Caco-2 (cell line): ENCODE data around the gene TENM3. TPM values are rescaled to one million over a fixed set of nuclear protein-coding genes. Genes with fewer than 3 reads are reported as not detected.

ENCODE experiments used
- BruUV-seq: library from RNA; stranded (reverse); fragments of 400-500 nt; replicated peaks from 2 replicates; lab custom pipeline; 2021; lab: Mats Ljungman, UMichigan
- CTCF ChIA-PET: fragments of 300-600 bp; sonication (Branson Sonifier 250); formaldehyde crosslinking; loops from one replicate; lab custom pipeline; 2022; ENCODE audit warnings: antibody characterized with exemption; lab: Charles Lee
- POLR2A ChIA-PET: fragments of 300-600 bp; sonication (Branson Sonifier 250); formaldehyde crosslinking; loops from one replicate; lab custom pipeline; 2022; ENCODE audit warnings: antibody characterized with exemption; lab: Charles Lee
- DNase-seq, 2 experiments: peaks; one replicate each; pipeline versions ENCODE4 v3.0.0 to v3.0.0-alpha.2; 2020 to 2022
- H3K27me3 ChIP-seq: replicated peaks from 2 replicates; pipeline ENCODE4 v1.6.0; 2011; ENCODE audit warnings: low read length; ENCODE audit not compliant: control insufficient read depth, insufficient read depth
- H3K36me3 ChIP-seq: 2 replicates; pipeline ENCODE4 v1.5.1; 2011; ENCODE audit warnings: low read length; ENCODE audit not compliant: control insufficient read depth, insufficient read depth
- H3K4me1 ChIP-seq: fragments of 250-450 bp; sonication (Bioruptor Pico); 2 replicates; pipeline ENCODE4 v1.5.1; 2020; ENCODE audit warnings: mild to moderate bottlenecking
- H3K4me3 ChIP-seq: 2 replicates; pipeline ENCODE4 v1.5.1; 2011; ENCODE audit warnings: low read depth, mild to moderate bottlenecking, control low read depth, low read length
- H3K9me3 ChIP-seq: fragments of 250-450 bp; sonication (Bioruptor Pico); 2 replicates; pipeline ENCODE4 v1.5.1; 2020; ENCODE audit warnings: mild to moderate bottlenecking, moderate library complexity
- H3K27ac Mint-ChIP-seq: one replicate; pipeline ENCODE4 v1.8.0; 2022; ENCODE audit warnings: mixed read lengths; ENCODE audit not compliant: unreplicated experiment
- H3K27me3 Mint-ChIP-seq: one replicate; pipeline ENCODE4 v1.8.0; 2022; ENCODE audit warnings: mixed read lengths; ENCODE audit not compliant: insufficient read depth, unreplicated experiment
- H3K36me3 Mint-ChIP-seq: one replicate; pipeline ENCODE4 v1.8.0; 2022; ENCODE audit warnings: mild to moderate bottlenecking, mixed read lengths; ENCODE audit not compliant: insufficient read depth, unreplicated experiment
- H3K4me1 Mint-ChIP-seq: one replicate; pipeline ENCODE4 v1.8.0; 2022; ENCODE audit warnings: low read depth, mixed read lengths; ENCODE audit not compliant: unreplicated experiment
- H3K4me3 Mint-ChIP-seq: one replicate; pipeline ENCODE4 v1.8.0; 2022; ENCODE audit warnings: mild to moderate bottlenecking, moderate library complexity, mixed read lengths; ENCODE audit not compliant: unreplicated experiment
- H3K9me3 Mint-ChIP-seq: one replicate; pipeline ENCODE4 v1.8.0; 2022; ENCODE audit warnings: mixed read lengths; ENCODE audit not compliant: unreplicated experiment
- intact Hi-C: fragments of 100-400 bp; cut with micrococcal nuclease; formaldehyde crosslinking; loops from one replicate; pipeline ENCODE4 v1.10.0; 2022; ENCODE audit not compliant: unreplicated experiment
- total RNA-seq: library from RNA; stranded (reverse); gene quantifications from 2 replicates; pipeline ENCODE4 v1.2.3, GENCODE V29; 2022
- TF ChIP-seq, protein P1 (sequence below), 2 experiments: fragments of 200-600 bp in 1 of 2; IDR thresholded peaks; 1 replicate in 1 of 2; 2 replicates in 1 of 2; pipeline versions ENCODE4 v1.5.1 to v1.8.0; 2011 to 2022; ENCODE audit warnings: antibody characterized with exemption in 1 of 2, control low read depth in 1 of 2, inconsistent platforms in 1 of 2, low read depth in 1 of 2, low read length in 1 of 2, mild to moderate bottlenecking in 1 of 2, moderate library complexity in 1 of 2; ENCODE audit not compliant: insufficient read depth in 1 of 2, severe bottlenecking in 1 of 2, unreplicated experiment in 1 of 2

The TENM3 gene
- total RNA-seq, 1 experiment from 2014 or later = 94.7 TPM

DNA sequence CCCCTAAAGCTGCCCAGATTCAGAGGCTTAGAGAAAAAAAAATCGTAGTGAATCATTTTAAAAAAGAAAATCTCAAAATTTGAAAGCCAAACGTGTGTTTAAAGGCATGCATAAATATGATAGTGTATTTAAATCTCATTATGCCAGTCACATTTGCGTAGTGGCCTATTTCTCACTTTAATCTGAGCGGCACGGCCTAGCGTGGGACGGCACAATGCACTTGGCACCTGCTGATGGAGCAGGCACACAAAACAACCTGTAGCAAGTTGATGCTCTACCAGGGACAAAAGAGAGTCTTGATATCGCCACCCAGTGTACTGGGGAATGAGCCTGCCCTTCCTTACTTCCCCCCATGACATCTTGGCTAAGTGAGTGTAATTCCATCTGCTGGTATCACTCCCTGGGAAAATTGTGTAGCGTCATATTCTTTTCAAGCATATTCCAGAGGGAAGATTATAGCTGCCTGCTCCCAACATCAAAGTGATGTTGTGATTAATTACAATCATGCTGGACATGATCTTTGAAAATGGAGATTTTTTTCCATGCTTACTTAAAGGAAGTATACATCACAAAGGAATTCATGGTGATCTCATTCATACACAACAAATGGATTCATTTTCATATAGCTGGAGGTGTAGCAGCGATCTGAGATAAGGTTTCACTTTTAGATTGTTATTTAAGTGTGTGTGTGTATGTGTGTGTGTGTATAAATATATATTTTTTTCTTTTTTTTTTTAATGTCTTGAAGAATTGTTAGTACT is 535.2 kb downstream of the TENM3 start:
- no peak overlapping the region for H3K4me3 Mint-ChIP-seq
- Histone ChIP-seq H3K4me1 (no peaks in the 10 kb centered on the region), H3K9me3 (no peaks in the 10 kb centered on the region), H3K36me3 (peaks cover 1% of the 10 kb centered on the region; the same call in 1 of the 2 replicates), H3K27me3 (no peaks in the 10 kb centered on the region), H3K4me3 (no peak overlapping the region)
- H3K36me3 Mint-ChIP-seq = peaks cover 30% of the 10 kb centered on the region
- intact Hi-C loops = no loop called here
- ChIA-PET CTCF (no interaction called here), POLR2A (no interaction called here)
- BruUV-seq = no TSS peak
- no peaks in the 10 kb centered on the region for H3K9me3 Mint-ChIP-seq
- TF ChIP-seq, protein P1, sequence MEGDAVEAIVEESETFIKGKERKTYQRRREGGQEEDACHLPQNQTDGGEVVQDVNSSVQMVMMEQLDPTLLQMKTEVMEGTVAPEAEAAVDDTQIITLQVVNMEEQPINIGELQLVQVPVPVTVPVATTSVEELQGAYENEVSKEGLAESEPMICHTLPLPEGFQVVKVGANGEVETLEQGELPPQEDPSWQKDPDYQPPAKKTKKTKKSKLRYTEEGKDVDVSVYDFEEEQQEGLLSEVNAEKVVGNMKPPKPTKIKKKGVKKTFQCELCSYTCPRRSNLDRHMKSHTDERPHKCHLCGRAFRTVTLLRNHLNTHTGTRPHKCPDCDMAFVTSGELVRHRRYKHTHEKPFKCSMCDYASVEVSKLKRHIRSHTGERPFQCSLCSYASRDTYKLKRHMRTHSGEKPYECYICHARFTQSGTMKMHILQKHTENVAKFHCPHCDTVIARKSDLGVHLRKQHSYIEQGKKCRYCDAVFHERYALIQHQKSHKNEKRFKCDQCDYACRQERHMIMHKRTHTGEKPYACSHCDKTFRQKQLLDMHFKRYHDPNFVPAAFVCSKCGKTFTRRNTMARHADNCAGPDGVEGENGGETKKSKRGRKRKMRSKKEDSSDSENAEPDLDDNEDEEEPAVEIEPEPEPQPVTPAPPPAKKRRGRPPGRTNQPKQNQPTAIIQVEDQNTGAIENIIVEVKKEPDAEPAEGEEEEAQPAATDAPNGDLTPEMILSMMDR (IDR thresholded peaks at IDR 0.05; ENCODE audit: insufficient read depth in 1 of 2, low read depth in 1 of 2, low read length in 1 of 2, severe bottlenecking in 1 of 2, unreplicated experiment in 1 of 2) = no peak
- no peak overlapping the region for H3K27ac Mint-ChIP-seq
- H3K27me3 Mint-ChIP-seq = no peaks in the 10 kb centered on the region
- DNase-seq = no peak
- no peaks in the 10 kb centered on the region for H3K4me1 Mint-ChIP-seq

GRCh38 chr4:182786991-182787390 is 543.8 kb downstream of the TENM3 start:
- Mint-ChIP-seq H3K4me3 (no peak overlapping the region), H3K4me1 (no peaks in the 10 kb centered on the region), H3K27me3 (no peaks in the 10 kb centered on the region), H3K9me3 (no peaks in the 10 kb centered on the region), H3K36me3 (peaks cover 16% of the 10 kb centered on the region), H3K27ac (no peak overlapping the region)
- intact Hi-C loops = no loop called here
- CTCF ChIA-PET = no interaction called here
- H3K4me1 ChIP-seq = no peaks in the 10 kb centered on the region
- H3K36me3 ChIP-seq = no peaks in the 10 kb centered on the region
- no TSS peak for BruUV-seq
- H3K4me3 ChIP-seq = no peak overlapping the region
- TF ChIP-seq, protein P1 (IDR thresholded peaks at IDR 0.05; ENCODE audit: insufficient read depth in 1 of 2, low read depth in 1 of 2, low read length in 1 of 2, severe bottlenecking in 1 of 2, unreplicated experiment in 1 of 2) = no peak
- no peaks in the 10 kb centered on the region for H3K27me3 ChIP-seq
- H3K9me3 ChIP-seq = no peaks in the 10 kb centered on the region
- no peak for DNase-seq
- POLR2A ChIA-PET = no interaction called here

DNA sequence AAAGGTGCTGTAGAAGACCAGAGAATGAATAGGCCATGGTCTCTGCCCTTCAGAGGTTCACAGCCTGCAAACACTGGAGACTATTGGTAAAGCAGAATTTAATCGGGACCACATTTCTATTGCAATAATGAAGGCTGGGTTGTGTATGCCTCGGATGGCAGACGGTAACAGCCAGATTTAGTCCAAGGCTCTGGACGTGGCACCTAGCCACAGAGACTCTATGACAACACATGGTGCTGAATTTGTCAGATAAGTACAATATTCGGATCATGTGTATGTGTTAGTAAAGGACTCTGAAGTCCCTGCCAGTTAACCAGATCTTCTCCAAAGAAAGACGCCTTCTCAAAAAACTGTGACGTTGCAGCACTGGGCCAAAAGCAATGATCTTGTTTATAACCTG is 545.0 kb downstream of the TENM3 start:
- no peak for DNase-seq
- H3K36me3 ChIP-seq = no peaks in the 10 kb centered on the region
- no peaks in the 10 kb centered on the region for H3K9me3 ChIP-seq
- H3K4me3 ChIP-seq = no peak overlapping the region
- Mint-ChIP-seq H3K4me3 (no peak overlapping the region), H3K4me1 (no peaks in the 10 kb centered on the region), H3K27me3 (no peaks in the 10 kb centered on the region), H3K9me3 (no peaks in the 10 kb centered on the region), H3K36me3 (peaks cover 28% of the 10 kb centered on the region), H3K27ac (no peak overlapping the region)
- ChIA-PET CTCF (no interaction called here), POLR2A (no interaction called here)
- no TSS peak for BruUV-seq
- no peaks in the 10 kb centered on the region for H3K27me3 ChIP-seq
- TF ChIP-seq, protein P1 (IDR thresholded peaks at IDR 0.05; ENCODE audit: insufficient read depth in 1 of 2, low read depth in 1 of 2, low read length in 1 of 2, severe bottlenecking in 1 of 2, unreplicated experiment in 1 of 2) = no peak
- intact Hi-C loops = no loop called here
- H3K4me1 ChIP-seq = no peaks in the 10 kb centered on the region
